Smooth muscle cell (in vitro differentiated cells): Measurements from ENCODE around the gene GLT1D1. TPM values are rescaled to one million over a fixed set of nuclear protein-coding genes. Genes with fewer than 3 reads are reported as not detected.

Experiments
- DNase-seq: peaks from one replicate; lab custom pipeline; 2025; ENCODE audit not compliant: unreplicated experiment; lab: John Stamatoyannopoulos, UW
- H2AFZ ChIP-seq: fragments of 200-600 bp; sonication (generic); 2 replicates; pipeline ENCODE4 v1.6.0; 2016; ENCODE audit warnings: antibody characterized with exemption, low read depth, mild to moderate bottlenecking
- H3F3A ChIP-seq: fragments of 200-600 bp; sonication (generic); 2 replicates; pipeline ENCODE4 v1.6.0; 2017; ENCODE audit warnings: antibody characterized with exemption, low read depth
- H3K27ac ChIP-seq: fragments of 200-600 bp; sonication (generic); 2 replicates; pipeline ENCODE4 v1.5.1; 2016; ENCODE audit warnings: low read depth, mild to moderate bottlenecking
- H3K27me3 ChIP-seq: fragments of 200-600 bp; sonication (generic); 2 replicates; pipeline ENCODE4 v1.6.1; 2016; ENCODE audit warnings: low read depth, mild to moderate bottlenecking
- H3K36me3 ChIP-seq: fragments of 200-600 bp; sonication (generic); 2 replicates; pipeline ENCODE4 v1.5.1; 2016; ENCODE audit warnings: low read depth
- H3K4me1 ChIP-seq: fragments of 200-600 bp; sonication (generic); 2 replicates; pipeline ENCODE4 v1.5.1; 2016; ENCODE audit warnings: low read depth
- H3K4me2 ChIP-seq: fragments of 200-600 bp; sonication (generic); 2 replicates; pipeline ENCODE4 v1.6.0; 2016; ENCODE audit warnings: mild to moderate bottlenecking
- H3K4me3 ChIP-seq: fragments of 200-600 bp; sonication (generic); 2 replicates; pipeline ENCODE4 v1.5.1; 2016; ENCODE audit warnings: mild to moderate bottlenecking
- H3K79me2 ChIP-seq: fragments of 200-600 bp; sonication (generic); 2 replicates; pipeline ENCODE4 v1.6.0; 2016; ENCODE audit warnings: low read depth, mild to moderate bottlenecking
- H3K9ac ChIP-seq: fragments of 200-600 bp; sonication (generic); 2 replicates; pipeline ENCODE4 v1.6.0; 2016; ENCODE audit warnings: low read depth
- H3K9me3 ChIP-seq: fragments of 200-600 bp; sonication (generic); replicated peaks from 2 replicates; pipeline ENCODE4 v1.5.1; 2016; ENCODE audit warnings: low read depth
- H4K20me1 ChIP-seq: fragments of 200-600 bp; sonication (generic); 2 replicates; pipeline ENCODE4 v1.6.0; 2016; ENCODE audit warnings: low read depth
- CTCF ChIP-seq: fragments of 200-600 bp; sonication (generic); IDR thresholded peaks from 2 replicates; pipeline ENCODE4 v1.5.1; 2017; ENCODE audit warnings: borderline replicate concordance, mild to moderate bottlenecking, antibody characterized with exemption; ENCODE audit not compliant: insufficient read depth, poor library complexity, severe bottlenecking
- WGBS: methylation state at CpG from one replicate; pipeline ENCODE4 v1.1.7; 2016; ENCODE audit warnings: low lambda C conversion rate; 5-methylcytosine and 5-hydroxymethylcytosine counted together
- polyA plus RNA-seq: library from polyadenylated mRNA; unstranded; fragments of >200 nt; fragmentation: Nextera tagmentation; extraction: Ambion mirVana; gene quantifications from 2 replicates; pipeline ENCODE4 v1.2.1, GENCODE V29; 2016
- total RNA-seq: library from RNA; depleted of rRNA; stranded (reverse); fragments of >200 nt; gene quantifications from 2 replicates; pipeline ENCODE4 v1.2.3, GENCODE V29; 2014

Gene GLT1D1
- total and polyA plus RNA-seq, 2 experiments from 2014 or later, result 0.07 to 0.18 TPM

GRCh38 chr12:128966203-128966810 lies 113.0 kb downstream of the GLT1D1 start:
- H3K36me3 ChIP-seq, result no peaks in the 10 kb centered on the region
- no peaks in the 10 kb centered on the region for H3K4me1 ChIP-seq
- no peak for DNase-seq
- H3K9me3 ChIP-seq, result no peaks in the 10 kb centered on the region
- no peak overlapping the region for H3K27ac ChIP-seq
- peaks cover 54% of the 10 kb centered on the region for H3K27me3 ChIP-seq
- no peaks in the 10 kb centered on the region for H3F3A ChIP-seq
- H3K4me3 ChIP-seq, result no peak overlapping the region
- H3K79me2 ChIP-seq, result no peaks in the 10 kb centered on the region
- TF ChIP-seq CTCF, result no peak
- no peak overlapping the region for H3K4me2 ChIP-seq
- H2AFZ ChIP-seq, result no peak overlapping the region
- 66% methylated on average over 6 of the region's 6 CpGs for WGBS
- no peak overlapping the region for H3K9ac ChIP-seq
- H4K20me1 ChIP-seq, result no peaks in the 10 kb centered on the region

- Histone ChIP-seq H3K27ac (no peak overlapping the region), H3K4me1 (no peaks in the 10 kb centered on the region), H3K9ac (no peak overlapping the region), H3K4me3 (no peak overlapping the region), H3F3A (no peaks in the 10 kb centered on the region), H4K20me1 (no peaks in the 10 kb centered on the region), H3K4me2 (no peak overlapping the region), H3K27me3 (peaks cover 61% of the 10 kb centered on the region), H3K9me3 (no peaks in the 10 kb centered on the region), H3K79me2 (no peaks in the 10 kb centered on the region), H3K36me3 (no peaks in the 10 kb centered on the region), H2AFZ (no peak overlapping the region)
- TF ChIP-seq CTCF, result no peak
- 73% methylated on average over 8 of the region's 8 CpGs for WGBS
- no peak for DNase-seq
Measured at GRCh38 chr12:128968668-128969067, 115.4 kb downstream of the GLT1D1 start.

GRCh38 chr12:128969480-128970055 lies 116.3 kb downstream of the GLT1D1 start:
- Histone ChIP-seq H3K4me2 (no peak overlapping the region), H3K27ac (no peak overlapping the region), H3K4me1 (no peaks in the 10 kb centered on the region), H3K79me2 (no peaks in the 10 kb centered on the region), H3K36me3 (no peaks in the 10 kb centered on the region), H3K9ac (no peak overlapping the region), H3K27me3 (peaks cover 64% of the 10 kb centered on the region), H3K4me3 (no peak overlapping the region), H2AFZ (no peak overlapping the region), H3K9me3 (no peaks in the 10 kb centered on the region), H3F3A (no peaks in the 10 kb centered on the region), H4K20me1 (no peaks in the 10 kb centered on the region)
- WGBS, result 9% methylated on average over 17 of the region's 18 CpGs
- no peak for DNase-seq
- peak; percentile 31 for TF ChIP-seq CTCF

GRCh38 chr12:128970110-128970509 lies 116.8 kb downstream of the GLT1D1 start:
- Histone ChIP-seq H3K36me3 (no peaks in the 10 kb centered on the region), H3K27me3 (peaks cover 66% of the 10 kb centered on the region), H3K4me2 (no peak overlapping the region), H3F3A (no peaks in the 10 kb centered on the region), H4K20me1 (no peaks in the 10 kb centered on the region), H3K79me2 (no peaks in the 10 kb centered on the region), H3K4me3 (no peak overlapping the region), H3K9me3 (no peaks in the 10 kb centered on the region), H3K4me1 (no peaks in the 10 kb centered on the region), H2AFZ (no peak overlapping the region), H3K27ac (no peak overlapping the region), H3K9ac (no peak overlapping the region)
- TF ChIP-seq CTCF, result no peak
- 28% methylated on average over 8 of the region's 13 CpGs for WGBS
- DNase-seq, result no peak
